Ramos (cell line): ENCODE measurements around the gene ING5.

Experiments
- in situ Hi-C: fragments of 300-500 bp; cut with MboI; formaldehyde crosslinking; loops from one replicate; pipeline ENCODE4 v1.14.3; 2022; ENCODE audit warnings: low sequenced_read_pairs; ENCODE audit not compliant: unreplicated experiment

ING5 gene

GRCh38 chr2:241772063-241772499 is 70.2 kb downstream of the ING5 start:
- in situ Hi-C loops = no loop called here

GRCh38 chr2:241773511-241774418 is 71.9 kb downstream of the ING5 start:
- in situ Hi-C loops = no loop called here

GRCh38 chr2:241774419-241775222 is 72.8 kb downstream of the ING5 start:
- in situ Hi-C loops = no loop called here

GRCh38 chr2:241775223-241776177 is 73.7 kb downstream of the ING5 start:
- in situ Hi-C loops = no loop called here

GRCh38 chr2:241776336-241777169 is 74.7 kb downstream of the ING5 start, which contains the start of gene GAL3ST2:
Gene GAL3ST2 (plus strand): TSS chr2:241776822. CDS start chr2:241776956, 134 bp downstream.
- in situ Hi-C loops = no loop called here

- in situ Hi-C loops = no loop called here
Measured at GRCh38 chr2:241777170-241777685, 75.4 kb downstream of the ING5 start.

- in situ Hi-C loops = no loop called here
Measured at GRCh38 chr2:241777686-241778627, 76.1 kb downstream of the ING5 start.
